SJSA1 (cell line): ENCODE measurements around the gene PTPRT. TPM values are rescaled to one million over a fixed set of nuclear protein-coding genes. Genes with fewer than 3 reads are reported as not detected.
"Not testable (repeated sequence)": the region's sequence is repeated elsewhere in the genome, so short reads cannot be mapped to it uniquely, and the experiment has no call there.

Experiments used
- DNase-seq, 2 experiments: peaks; one replicate each; pipeline ENCODE4 v3.0.0-alpha.2; 2015 to 2020; ENCODE audit warnings: low spot score in 2 of 2, low read depth in 1 of 2
- H3K27ac ChIP-seq: fragments of 250-450 bp; sonication (Bioruptor Pico); 2 replicates; pipeline ENCODE4 v1.5.1; 2020; ENCODE audit warnings: mild to moderate bottlenecking, moderate library complexity
- H3K27me3 ChIP-seq: fragments of 250-450 bp; sonication (Bioruptor Pico); replicated peaks from 2 replicates; pipeline ENCODE4 v1.5.1; 2020; ENCODE audit warnings: mild to moderate bottlenecking, moderate library complexity
- H3K36me3 ChIP-seq: fragments of 250-450 bp; sonication (Bioruptor Pico); 2 replicates; pipeline ENCODE4 v1.5.1; 2020; ENCODE audit warnings: mild to moderate bottlenecking
- H3K4me1 ChIP-seq: fragments of 250-450 bp; sonication (Bioruptor Pico); replicated peaks from 2 replicates; pipeline ENCODE4 v1.6.1; 2021; ENCODE audit warnings: mild to moderate bottlenecking
- H3K4me3 ChIP-seq: fragments of 250-450 bp; sonication (Bioruptor Pico); 2 replicates; pipeline ENCODE4 v1.5.1; 2020; ENCODE audit warnings: mild to moderate bottlenecking
- H3K9me3 ChIP-seq: fragments of 250-450 bp; sonication (Bioruptor Pico); replicated peaks from 2 replicates; pipeline ENCODE4 v1.5.1; 2020; ENCODE audit warnings: mild to moderate bottlenecking
- total RNA-seq: library from RNA; depleted of rRNA; stranded (reverse); fragments of >200 nt; shearing (Covaris generic); gene quantifications from 2 replicates; pipeline ENCODE4 v1.2.3, GENCODE V29; 2014

The PTPRT gene
- total RNA-seq, 1 experiment from 2014 or later: not detected

DNA sequence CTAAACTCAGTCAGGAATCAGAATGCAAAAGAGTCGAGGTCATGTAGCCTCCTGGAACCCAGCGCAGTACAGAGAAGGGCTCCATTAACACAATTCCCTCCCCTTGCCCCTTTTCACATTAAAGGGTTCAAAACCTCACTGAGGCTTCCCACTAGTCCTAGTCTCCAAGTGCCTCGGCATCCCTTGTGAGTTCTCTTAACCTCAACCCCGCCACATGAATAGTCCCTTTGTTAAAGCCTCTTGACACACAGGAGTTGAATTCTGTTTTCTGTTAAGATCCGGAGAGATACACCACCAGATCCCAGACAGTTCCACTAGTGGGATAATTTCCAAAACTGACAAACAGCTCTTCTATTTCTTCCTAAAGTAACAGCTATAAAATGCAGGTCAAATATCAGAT is 17.8 kb downstream of the PTPRT start:
- H3K4me3 ChIP-seq: no peak overlapping the region

GRCh38 chr20:43170771-43171170 is 18.9 kb downstream of the PTPRT start:
- Histone ChIP-seq H3K9me3 (no peaks in the 10 kb centered on the region), H3K27me3 (peaks cover 7% of the 10 kb centered on the region; the same call in 1 of the 2 replicates), H3K27ac (no peak overlapping the region), H3K4me1 (no peaks in the 10 kb centered on the region), H3K36me3 (no peaks in the 10 kb centered on the region), H3K4me3 (no peak overlapping the region)
- no peak for DNase-seq

More for the DNA sequence above, 17.8 kb downstream of the PTPRT start:
- H3K27ac ChIP-seq: no peak overlapping the region
- peaks cover 7% of the 10 kb centered on the region; the same call in 1 of the 2 replicates for H3K27me3 ChIP-seq
- H3K4me1 ChIP-seq: no peaks in the 10 kb centered on the region
- H3K9me3 ChIP-seq: no peaks in the 10 kb centered on the region
- no peak for DNase-seq
- H3K36me3 ChIP-seq: no peaks in the 10 kb centered on the region

DNA sequence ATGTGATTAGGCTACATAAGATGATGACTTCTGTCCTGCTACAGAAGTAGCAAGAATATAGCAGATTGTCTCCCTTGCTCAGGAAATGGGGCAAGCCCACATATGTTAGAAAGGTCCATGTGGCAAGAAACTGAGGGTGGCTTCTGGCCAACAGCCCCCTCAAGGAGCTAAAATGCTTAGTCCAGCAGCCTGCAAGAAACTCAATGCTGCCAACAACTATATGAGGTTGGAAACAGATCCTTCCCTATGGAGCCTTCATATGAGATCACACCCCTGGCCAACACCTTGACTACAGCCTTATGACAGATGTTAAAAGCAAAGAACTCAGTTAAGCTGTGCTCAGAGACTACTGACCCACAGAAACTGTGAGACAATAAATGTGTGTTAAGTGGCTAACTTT is 22.1 kb downstream of the PTPRT start:
- Histone ChIP-seq H3K9me3 (no peaks in the 10 kb centered on the region), H3K4me1 (no peaks in the 10 kb centered on the region), H3K36me3 (no peaks in the 10 kb centered on the region), H3K4me3 (no peak overlapping the region), H3K27ac (no peak overlapping the region), H3K27me3 (peaks cover 7% of the 10 kb centered on the region; the same call in 1 of the 2 replicates)
- DNase-seq: no peak

DNA sequence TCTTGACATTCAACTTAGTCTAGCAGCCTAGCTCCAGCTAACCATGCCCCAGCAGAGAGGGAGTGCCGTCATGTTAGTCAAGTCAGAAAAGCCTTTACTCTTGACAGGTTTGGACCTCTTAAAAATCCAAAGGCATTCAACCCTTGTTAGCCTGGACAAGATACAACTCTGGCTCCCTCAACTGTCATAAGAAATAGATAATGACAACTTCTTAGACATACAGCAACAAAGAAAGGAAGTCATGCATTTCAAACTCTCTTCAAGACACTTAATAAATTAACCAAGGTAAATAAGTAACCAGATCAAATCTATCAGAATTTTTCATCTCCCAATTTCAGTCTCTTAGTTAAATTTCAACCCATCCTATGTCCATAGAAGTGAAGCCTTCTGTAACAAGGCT is 22.7 kb downstream of the PTPRT start:
- no peaks in the 10 kb centered on the region for H3K9me3 ChIP-seq
- no peak overlapping the region for H3K4me3 ChIP-seq
- H3K27ac ChIP-seq: no peak overlapping the region
- peaks cover 7% of the 10 kb centered on the region; the same call in 1 of the 2 replicates for H3K27me3 ChIP-seq
- H3K36me3 ChIP-seq: no peaks in the 10 kb centered on the region
- DNase-seq: no peak
- H3K4me1 ChIP-seq: no peaks in the 10 kb centered on the region

- Histone ChIP-seq H3K27ac (no peak overlapping the region), H3K4me1 (no peaks in the 10 kb centered on the region), H3K36me3 (no peaks in the 10 kb centered on the region), H3K4me3 (no peak overlapping the region), H3K27me3 (peaks cover 5% of the 10 kb centered on the region; the same call in 1 of the 2 replicates), H3K9me3 (no peaks in the 10 kb centered on the region)
- no peak for DNase-seq
Observed at GRCh38 chr20:43165611-43166010, 24.1 kb downstream of the PTPRT start.

DNA sequence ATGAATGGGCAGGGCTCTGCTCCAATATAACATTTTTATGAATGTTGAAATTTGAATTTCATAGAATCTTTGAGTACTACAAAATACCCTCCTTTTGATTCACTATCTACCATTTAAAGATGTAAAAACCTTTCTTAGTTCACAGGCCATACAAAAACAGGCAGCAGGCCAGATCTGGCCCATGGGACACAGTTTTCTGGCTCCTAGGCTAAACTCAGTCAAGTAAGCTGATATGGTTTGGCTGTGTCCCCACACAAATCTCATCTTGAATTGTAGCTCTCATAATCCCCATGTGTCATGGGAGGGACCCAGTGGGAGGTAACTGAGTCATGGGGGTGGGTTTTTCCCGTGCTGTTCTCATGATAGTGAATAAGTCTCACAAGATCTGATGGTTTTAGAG is 25.0 kb downstream of the PTPRT start:
- not testable (repeated sequence) for H3K9me3 ChIP-seq, H3K4me3 ChIP-seq, H3K27ac ChIP-seq, DNase-seq, H3K36me3 ChIP-seq, H3K4me1 ChIP-seq, H3K27me3 ChIP-seq

- DNase-seq: no peak
- no peaks in the 10 kb centered on the region for H3K36me3 ChIP-seq
- H3K27me3 ChIP-seq: no peaks in the 10 kb centered on the region
- no peaks in the 10 kb centered on the region for H3K9me3 ChIP-seq
- H3K4me3 ChIP-seq: no peak overlapping the region
- H3K27ac ChIP-seq: no peak overlapping the region
- no peaks in the 10 kb centered on the region for H3K4me1 ChIP-seq
Observed at GRCh38 chr20:43161716-43162115, 28.0 kb downstream of the PTPRT start.

DNA sequence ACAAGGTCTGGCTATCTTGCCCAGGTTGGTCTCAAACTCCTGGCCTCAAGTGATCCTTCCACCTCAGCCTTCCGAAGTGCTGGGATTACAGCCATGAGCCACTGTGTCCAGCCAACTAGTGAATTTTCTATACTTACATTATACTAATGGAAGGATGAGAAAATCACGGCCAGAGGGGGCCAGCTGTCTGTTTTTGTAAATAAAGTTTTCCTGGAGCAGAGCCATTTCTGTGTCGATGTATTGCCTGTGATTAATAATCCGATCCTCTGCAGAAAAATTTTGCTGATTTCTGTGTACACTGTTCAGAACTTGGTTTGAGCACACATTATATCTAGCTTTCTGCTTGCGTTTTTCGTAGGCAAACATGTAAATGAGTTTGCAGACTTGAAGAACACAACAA is 28.8 kb downstream of the PTPRT start:
- Histone ChIP-seq H3K27ac (no peak overlapping the region), H3K4me1 (no peaks in the 10 kb centered on the region), H3K27me3 (no peaks in the 10 kb centered on the region), H3K36me3 (no peaks in the 10 kb centered on the region), H3K4me3 (no peak overlapping the region), H3K9me3 (no peaks in the 10 kb centered on the region)
- no peak for DNase-seq

DNA sequence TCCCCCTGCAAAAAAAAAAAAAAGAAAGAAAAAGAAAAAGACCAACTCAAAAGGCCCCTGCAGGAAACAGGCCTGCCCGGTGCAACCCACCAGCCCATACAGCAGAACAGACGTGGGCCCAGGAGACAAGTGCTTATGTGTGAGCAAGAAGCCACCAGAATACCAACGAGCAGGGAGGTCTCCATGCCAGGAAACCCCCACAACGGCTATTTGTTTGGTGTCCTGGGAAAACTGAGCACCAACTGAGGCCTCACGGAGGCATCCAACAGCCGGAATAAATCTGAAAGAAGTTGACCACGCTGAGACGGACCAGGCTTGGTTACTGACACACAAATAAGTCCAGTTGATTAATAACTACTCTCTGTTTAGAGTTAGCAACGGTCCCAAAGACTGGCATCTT is 29.7 kb downstream of the PTPRT start:
- DNase-seq: no peak
- Histone ChIP-seq H3K36me3 (no peaks in the 10 kb centered on the region), H3K27me3 (no peaks in the 10 kb centered on the region), H3K27ac (no peak overlapping the region), H3K4me1 (no peaks in the 10 kb centered on the region), H3K9me3 (no peaks in the 10 kb centered on the region), H3K4me3 (no peak overlapping the region)

- Histone ChIP-seq H3K9me3 (no peaks in the 10 kb centered on the region), H3K36me3 (no peaks in the 10 kb centered on the region), H3K27ac (no peak overlapping the region), H3K4me1 (no peaks in the 10 kb centered on the region), H3K4me3 (no peak overlapping the region), H3K27me3 (no peaks in the 10 kb centered on the region)
- no peak for DNase-seq
Observed at GRCh38 chr20:43155366-43156100, 34.2 kb downstream of the PTPRT start.

- H3K9me3 ChIP-seq: no peaks in the 10 kb centered on the region
- DNase-seq: no peak
- no peak overlapping the region for H3K27ac ChIP-seq
Observed at GRCh38 chr20:43151901-43152300, 37.8 kb downstream of the PTPRT start.

GRCh38 chr20:43151256-43151655 is 38.5 kb downstream of the PTPRT start:
- Histone ChIP-seq H3K27ac (no peak overlapping the region), H3K27me3 (no peaks in the 10 kb centered on the region), H3K4me1 (no peaks in the 10 kb centered on the region), H3K9me3 (no peaks in the 10 kb centered on the region), H3K36me3 (no peaks in the 10 kb centered on the region), H3K4me3 (no peak overlapping the region)
- DNase-seq: no peak

More at GRCh38 chr20:43151901-43152300, 37.8 kb downstream of the PTPRT start:
- no peaks in the 10 kb centered on the region for H3K4me1 ChIP-seq
- H3K4me3 ChIP-seq: no peak overlapping the region
- no peaks in the 10 kb centered on the region for H3K27me3 ChIP-seq
- H3K36me3 ChIP-seq: no peaks in the 10 kb centered on the region

DNA sequence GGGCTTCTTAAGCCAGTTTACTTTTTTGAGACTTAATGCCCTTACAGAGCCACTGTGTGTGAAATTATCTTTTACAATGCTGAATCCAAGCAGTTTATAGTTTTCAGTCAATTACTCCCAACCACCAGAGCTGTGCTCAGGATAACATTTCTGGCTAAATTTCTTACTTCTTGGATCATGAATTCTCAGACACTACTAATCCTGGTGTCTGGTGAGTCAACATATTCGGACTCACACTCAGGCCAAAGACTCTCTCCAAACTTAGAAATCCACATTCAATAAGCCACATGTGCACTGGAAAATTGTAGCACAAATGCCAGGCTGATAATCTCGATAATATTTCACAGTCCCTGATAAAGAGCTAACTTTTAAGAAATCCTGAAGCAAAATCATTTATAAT is 49.0 kb downstream of the PTPRT start:
- H3K9me3 ChIP-seq: no peaks in the 10 kb centered on the region
- H3K27me3 ChIP-seq: no peaks in the 10 kb centered on the region
- no peak for DNase-seq
- H3K4me1 ChIP-seq: no peaks in the 10 kb centered on the region
- H3K36me3 ChIP-seq: no peaks in the 10 kb centered on the region
- H3K27ac ChIP-seq: no peak overlapping the region
- H3K4me3 ChIP-seq: no peak overlapping the region

GRCh38 chr20:43138061-43138770 is 51.5 kb downstream of the PTPRT start:
- no peak overlapping the region for H3K27ac ChIP-seq
- no peaks in the 10 kb centered on the region for H3K27me3 ChIP-seq
- H3K36me3 ChIP-seq: no peaks in the 10 kb centered on the region
- H3K9me3 ChIP-seq: no peaks in the 10 kb centered on the region
- no peak overlapping the region for H3K4me3 ChIP-seq
- H3K4me1 ChIP-seq: no peaks in the 10 kb centered on the region
- DNase-seq: no peak
